ENCODE measurements around the gene BCL10. TPM values are rescaled to one million over a fixed set of nuclear protein-coding genes. Genes with fewer than 3 reads are reported as not detected.
"Not testable (repeated sequence)": the region's sequence is repeated elsewhere in the genome, so short reads cannot be mapped to it uniquely, and the experiment has no call there.

The BCL10 gene
- total RNA-seq, 4 donors from 2014 or later, result 25.6 to 45.7 (median 37.0) TPM

DNA sequence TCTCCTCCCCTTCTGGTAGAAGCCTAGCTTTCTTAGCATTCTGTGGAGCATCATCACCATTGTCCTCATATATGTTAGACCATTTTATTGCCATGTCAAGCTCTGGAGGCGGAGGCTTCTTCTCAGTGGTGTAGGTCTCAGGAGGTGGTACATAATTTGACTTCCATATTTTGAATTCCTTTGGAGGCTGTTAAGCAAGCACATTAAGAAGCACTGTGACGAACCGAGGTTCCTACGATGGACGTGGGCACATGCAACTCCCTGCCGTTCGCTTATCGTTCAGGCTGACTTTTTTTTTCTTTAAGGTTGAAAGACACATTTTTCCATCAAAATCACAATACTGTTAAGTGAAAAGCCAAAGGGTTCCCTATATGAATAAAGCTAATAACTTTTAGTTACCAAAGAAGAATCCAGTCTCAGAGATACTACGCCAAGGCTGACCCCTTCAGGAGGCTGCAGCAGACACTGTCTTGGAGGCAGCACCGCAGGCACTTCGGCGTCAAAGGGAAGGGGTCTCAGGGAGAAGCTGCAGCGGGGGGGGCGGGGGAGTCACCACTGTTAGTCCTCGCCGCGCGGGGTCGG, 17.8 kb downstream of the BCL10 start:
- H3K4me1 ChIP-seq, result peaks cover 0 to 35% (median 9%) of the 10 kb centered on the region in 4 donors
- H3K27ac ChIP-seq, result peak overlapping the region; percentile 74 to 86 (median 79)
- peaks cover 0 to 22% (median 0%) of the 10 kb centered on the region in 3 donors for H3K36me3 ChIP-seq
- peak overlapping the region; percentile 85 to 95 (median 92) for H3K4me3 ChIP-seq
- no peaks in the 10 kb centered on the region for H3K27me3 ChIP-seq
- TF ChIP-seq POLR2A (IDR thresholded peaks at IDR 0.05), result no peak
- TF ChIP-seq, protein P1, sequence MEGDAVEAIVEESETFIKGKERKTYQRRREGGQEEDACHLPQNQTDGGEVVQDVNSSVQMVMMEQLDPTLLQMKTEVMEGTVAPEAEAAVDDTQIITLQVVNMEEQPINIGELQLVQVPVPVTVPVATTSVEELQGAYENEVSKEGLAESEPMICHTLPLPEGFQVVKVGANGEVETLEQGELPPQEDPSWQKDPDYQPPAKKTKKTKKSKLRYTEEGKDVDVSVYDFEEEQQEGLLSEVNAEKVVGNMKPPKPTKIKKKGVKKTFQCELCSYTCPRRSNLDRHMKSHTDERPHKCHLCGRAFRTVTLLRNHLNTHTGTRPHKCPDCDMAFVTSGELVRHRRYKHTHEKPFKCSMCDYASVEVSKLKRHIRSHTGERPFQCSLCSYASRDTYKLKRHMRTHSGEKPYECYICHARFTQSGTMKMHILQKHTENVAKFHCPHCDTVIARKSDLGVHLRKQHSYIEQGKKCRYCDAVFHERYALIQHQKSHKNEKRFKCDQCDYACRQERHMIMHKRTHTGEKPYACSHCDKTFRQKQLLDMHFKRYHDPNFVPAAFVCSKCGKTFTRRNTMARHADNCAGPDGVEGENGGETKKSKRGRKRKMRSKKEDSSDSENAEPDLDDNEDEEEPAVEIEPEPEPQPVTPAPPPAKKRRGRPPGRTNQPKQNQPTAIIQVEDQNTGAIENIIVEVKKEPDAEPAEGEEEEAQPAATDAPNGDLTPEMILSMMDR (IDR thresholded peaks at IDR 0.05), result no peak
- no peaks in the 10 kb centered on the region for H3K9me3 ChIP-seq
- DNase-seq, result no peak

DNA sequence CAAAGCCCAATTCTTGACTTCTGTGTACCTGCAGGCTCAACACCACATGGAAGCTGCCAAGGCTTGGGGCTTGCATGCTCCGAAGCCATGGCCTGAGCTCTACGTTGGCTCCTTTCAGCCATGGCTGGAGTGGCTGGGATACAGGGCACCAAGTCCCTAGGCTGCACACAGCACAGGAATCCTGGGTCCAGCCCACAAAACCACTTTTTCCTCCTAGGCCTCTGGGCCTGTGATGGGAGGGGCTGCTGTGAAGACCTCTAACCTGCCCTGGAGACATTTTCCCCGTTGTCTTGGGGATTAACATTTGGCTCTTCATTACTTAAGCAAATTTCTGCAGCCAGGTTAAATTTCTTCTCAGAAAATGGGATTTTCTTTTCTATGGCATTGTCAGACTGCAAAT, 27.4 kb downstream of the BCL10 start:
- peaks cover 0 to 18% (median 0%) of the 10 kb centered on the region in 3 donors for H3K36me3 ChIP-seq
- not testable (repeated sequence) for H3K27me3 ChIP-seq, H3K4me3 ChIP-seq, DNase-seq, H3K27ac ChIP-seq, H3K4me1 ChIP-seq, H3K9me3 ChIP-seq

DNA sequence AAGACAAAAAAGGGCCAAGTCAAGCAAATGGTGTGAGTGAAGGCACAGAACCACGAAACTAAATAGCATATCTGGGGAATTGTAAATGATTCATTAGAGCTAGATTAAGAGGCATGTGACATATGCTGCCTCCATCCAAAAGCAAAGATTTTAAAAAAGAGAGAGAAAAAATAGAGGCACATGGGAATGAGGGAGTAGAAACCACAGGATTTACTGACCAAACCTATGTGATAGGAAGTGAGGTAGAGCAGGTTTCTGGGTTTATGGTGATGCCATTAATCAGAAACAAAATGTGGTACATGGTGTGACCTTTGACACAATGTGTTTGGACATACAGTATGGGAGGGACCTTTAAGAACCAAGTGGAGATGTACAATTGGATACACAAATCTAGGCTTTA, 30.5 kb downstream of the BCL10 start:
- H3K4me1 ChIP-seq, result no peaks in the 10 kb centered on the region
- no peaks in the 10 kb centered on the region for H3K9me3 ChIP-seq
- no peak overlapping the region for H3K4me3 ChIP-seq
- H3K27ac ChIP-seq, result no peak overlapping the region
- TF ChIP-seq, protein P1 (IDR thresholded peaks at IDR 0.05), result no peak
- no peak for TF ChIP-seq POLR2A (IDR thresholded peaks at IDR 0.05)
- H3K36me3 ChIP-seq, result no peaks in the 10 kb centered on the region
- no peak for DNase-seq
- H3K27me3 ChIP-seq, result no peaks in the 10 kb centered on the region

DNA sequence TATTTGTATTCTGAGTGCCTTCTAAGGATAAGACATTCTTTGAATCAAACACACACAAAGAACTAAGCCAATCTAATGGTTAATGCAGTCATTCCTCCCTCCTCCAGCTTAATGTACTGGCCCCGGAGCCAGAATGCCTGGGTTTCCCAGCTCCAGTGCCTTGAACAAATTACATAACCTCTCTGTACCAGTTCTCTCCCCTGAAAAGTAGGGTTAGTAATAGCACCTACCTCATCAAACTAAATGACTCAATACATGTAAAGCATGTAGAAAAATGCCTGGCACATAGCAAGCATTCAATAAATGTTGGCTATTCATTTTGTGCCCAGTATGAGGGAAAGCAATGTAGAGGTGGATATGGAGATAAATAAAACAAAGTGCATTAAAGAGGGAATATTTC, 31.0 kb downstream of the BCL10 start:
- no peak overlapping the region for H3K4me3 ChIP-seq
- TF ChIP-seq POLR2A (IDR thresholded peaks at IDR 0.05), result no peak
- TF ChIP-seq, protein P1 (IDR thresholded peaks at IDR 0.05), result no peak
- H3K27me3 ChIP-seq, result no peaks in the 10 kb centered on the region
- no peaks in the 10 kb centered on the region for H3K4me1 ChIP-seq
- H3K27ac ChIP-seq, result no peak overlapping the region
- H3K36me3 ChIP-seq, result no peaks in the 10 kb centered on the region
- no peaks in the 10 kb centered on the region for H3K9me3 ChIP-seq
- no peak for DNase-seq

DNA sequence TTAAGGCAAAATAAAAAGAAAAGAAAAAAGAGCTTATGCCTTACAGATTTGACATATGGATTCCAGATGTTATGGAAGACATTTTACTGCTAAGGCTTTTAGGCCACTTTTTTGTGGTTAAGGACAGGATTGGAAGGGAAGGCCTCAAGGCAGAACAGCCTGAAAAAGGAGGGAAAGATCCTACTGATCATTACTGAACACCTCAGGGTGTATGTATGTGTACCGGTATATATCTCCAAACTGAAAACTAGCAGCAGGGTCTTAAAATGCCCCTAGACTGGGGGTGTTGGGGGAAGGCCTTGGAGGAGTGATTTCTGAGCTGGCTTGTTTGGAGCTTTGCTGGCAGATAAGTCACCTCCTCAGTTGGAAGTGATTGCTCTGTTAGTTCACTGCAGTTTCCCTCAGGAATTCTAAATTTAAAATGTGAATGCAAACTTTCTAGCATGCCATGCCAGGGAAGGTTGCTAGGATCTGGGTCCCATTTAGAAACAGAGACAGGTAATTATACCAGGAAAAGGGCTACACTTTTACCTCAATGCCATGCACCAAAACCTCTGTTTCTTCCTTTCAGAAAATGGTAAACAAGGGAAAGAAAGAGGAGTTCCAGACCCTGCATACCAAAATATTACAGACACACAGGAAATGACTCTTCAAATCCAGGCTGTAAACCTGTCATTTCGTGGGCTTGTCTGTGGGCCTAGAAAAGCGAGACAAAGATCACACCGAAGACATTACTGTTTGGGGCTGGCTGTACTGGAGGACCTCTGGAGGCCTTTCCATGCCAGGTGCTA, 32.0 kb downstream of the BCL10 start:
- H3K4me1 ChIP-seq, result no peaks in the 10 kb centered on the region
- H3K36me3 ChIP-seq, result no peaks in the 10 kb centered on the region
- no peaks in the 10 kb centered on the region for H3K27me3 ChIP-seq
- H3K27ac ChIP-seq, result no peak overlapping the region
- no peak for DNase-seq
- no peak overlapping the region for H3K4me3 ChIP-seq
- H3K9me3 ChIP-seq, result no peaks in the 10 kb centered on the region
- no peak for TF ChIP-seq POLR2A (IDR thresholded peaks at IDR 0.05)
- TF ChIP-seq, protein P1 (IDR thresholded peaks at IDR 0.05), result no peak

DNA sequence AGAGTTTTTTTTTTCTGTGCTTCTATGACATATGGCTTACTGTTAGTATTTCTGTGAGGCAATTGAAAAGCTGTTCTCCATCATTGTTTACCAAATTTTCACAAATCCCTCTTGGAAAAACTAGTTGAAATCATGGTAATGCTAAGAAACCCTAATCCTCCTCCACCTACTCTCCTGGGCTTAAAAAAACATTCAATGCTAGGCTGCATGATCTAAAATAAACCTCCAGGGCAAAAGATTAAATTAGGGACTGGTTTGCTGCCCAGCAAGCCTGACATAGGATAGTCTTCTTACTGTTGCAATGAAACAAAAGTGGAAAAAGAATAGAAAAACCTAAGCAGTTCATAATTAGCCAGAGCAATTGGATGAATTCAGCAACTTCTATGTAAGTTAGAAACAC, 33.1 kb downstream of the BCL10 start:
- no peak for DNase-seq
- no peak overlapping the region for H3K27ac ChIP-seq
- no peaks in the 10 kb centered on the region for H3K9me3 ChIP-seq
- H3K27me3 ChIP-seq, result no peaks in the 10 kb centered on the region
- no peaks in the 10 kb centered on the region for H3K4me1 ChIP-seq
- H3K4me3 ChIP-seq, result no peak overlapping the region
- TF ChIP-seq, protein P1 (IDR thresholded peaks at IDR 0.05), result no peak
- no peak for TF ChIP-seq POLR2A (IDR thresholded peaks at IDR 0.05)
- no peaks in the 10 kb centered on the region for H3K36me3 ChIP-seq
